GM21423 (cell line): ENCODE results near the gene FKBP7.
"Not testable (repeated sequence)": the region's sequence is repeated elsewhere in the genome, so short reads cannot be mapped to it uniquely, and the experiment has no call there.

Experiments
- ATAC-seq: cut with Tn5 transposase; IDR thresholded peaks from one replicate; pipeline ENCODE4 v1.9.1; 2021; ENCODE audit warnings: mild to moderate bottlenecking, moderate library complexity; ENCODE audit not compliant: unreplicated experiment

FKBP7 gene

GRCh38 chr2:178450524-178450773 is 28.0 kb downstream of the FKBP7 start:
- ATAC-seq = peak; percentile 51

- ATAC-seq = peak; percentile 7
These were observed 28.5 kb downstream of the FKBP7 start for GRCh38 chr2:178449700-178450523.

DNA sequence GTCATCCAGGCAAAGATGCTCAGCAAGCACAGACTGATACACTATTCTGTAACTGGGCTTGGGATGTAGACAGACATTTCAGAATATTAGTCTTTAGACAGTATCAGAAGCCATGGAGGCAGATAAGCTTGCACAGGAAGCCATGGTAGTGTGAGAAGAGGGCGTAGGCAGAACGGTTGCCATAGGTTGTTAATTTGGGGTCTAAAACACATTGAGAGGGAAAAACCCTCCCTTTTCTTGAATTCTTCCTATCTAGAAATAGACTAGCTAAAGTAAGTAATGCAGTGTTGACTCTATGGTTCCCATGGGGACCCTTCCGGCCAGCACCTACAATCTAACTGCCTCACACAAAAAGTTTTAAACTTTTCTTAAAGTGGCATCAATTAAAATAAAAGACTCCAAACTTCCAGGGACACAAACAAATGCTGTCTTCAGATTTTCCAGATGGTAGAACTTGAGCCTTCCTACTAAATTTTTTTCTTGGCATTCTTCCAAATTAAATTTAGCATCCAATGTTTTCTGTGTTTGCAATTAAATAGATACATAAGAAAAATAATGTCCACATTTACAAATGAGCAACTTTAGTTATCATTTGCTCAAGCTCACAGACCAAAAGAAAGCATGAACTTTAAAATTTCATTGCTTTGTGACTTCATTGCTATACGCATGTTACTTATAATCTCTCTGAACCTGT is 29.3 kb downstream of the FKBP7 start:
- ATAC-seq = no peak

DNA sequence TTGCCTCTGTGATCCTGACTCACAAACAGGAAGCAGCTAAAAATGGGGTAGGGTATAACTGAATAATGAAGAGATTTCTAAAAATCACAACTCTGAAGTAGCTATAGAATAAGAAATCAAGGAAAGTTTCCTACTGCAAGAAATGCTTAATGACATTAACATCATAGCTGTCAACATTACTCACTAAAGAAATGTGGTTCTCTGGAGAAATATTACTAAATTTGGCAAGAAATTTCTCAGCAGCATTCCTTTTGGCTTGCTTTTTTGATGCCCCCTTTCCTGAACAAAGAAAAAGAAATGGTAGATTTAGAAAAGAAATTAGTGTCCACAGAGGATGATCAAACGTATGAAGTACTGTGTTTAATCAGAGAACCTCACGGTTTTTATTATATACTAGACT is 37.0 kb downstream of the FKBP7 start:
- ATAC-seq = no peak

GRCh38 chr2:178436662-178437061 is 41.7 kb downstream of the FKBP7 start:
- ATAC-seq = no peak

- no peak for ATAC-seq
These were observed 49.1 kb downstream of the FKBP7 start for GRCh38 chr2:178429336-178429735.

GRCh38 chr2:178428396-178428806 is 50.0 kb downstream of the FKBP7 start:
- ATAC-seq = no peak

GRCh38 chr2:178427458-178427857 is 50.9 kb downstream of the FKBP7 start:
- no peak for ATAC-seq

- no peak for ATAC-seq
These were observed 52.0 kb downstream of the FKBP7 start for GRCh38 chr2:178426388-178426787.

GRCh38 chr2:178425255-178425827 is 53.1 kb downstream of the FKBP7 start:
- ATAC-seq = no peak

DNA sequence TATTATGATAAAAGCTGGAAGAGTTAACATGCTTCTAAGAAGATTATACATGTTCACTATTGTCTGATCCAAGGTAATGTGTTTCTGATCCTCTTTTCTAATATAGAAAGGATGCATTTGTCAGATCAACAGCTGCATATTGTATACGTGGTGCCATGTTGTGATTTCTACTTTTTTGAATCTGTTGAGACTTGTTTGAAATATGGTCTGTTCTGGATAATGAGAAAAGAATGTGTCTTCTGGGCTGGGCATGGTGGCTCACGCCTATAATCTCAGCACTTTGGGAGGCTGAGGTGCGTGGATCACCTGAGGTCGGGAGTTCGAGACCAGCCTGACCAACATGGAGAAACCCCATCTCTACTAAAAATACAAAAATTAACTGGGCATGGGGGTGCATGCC is 54.7 kb downstream of the FKBP7 start:
- ATAC-seq = not testable (repeated sequence)

GRCh38 chr2:178422097-178422496 is 56.3 kb downstream of the FKBP7 start:
- no peak for ATAC-seq

- no peak for ATAC-seq
These were observed 57.9 kb downstream of the FKBP7 start for GRCh38 chr2:178420463-178420999.

DNA sequence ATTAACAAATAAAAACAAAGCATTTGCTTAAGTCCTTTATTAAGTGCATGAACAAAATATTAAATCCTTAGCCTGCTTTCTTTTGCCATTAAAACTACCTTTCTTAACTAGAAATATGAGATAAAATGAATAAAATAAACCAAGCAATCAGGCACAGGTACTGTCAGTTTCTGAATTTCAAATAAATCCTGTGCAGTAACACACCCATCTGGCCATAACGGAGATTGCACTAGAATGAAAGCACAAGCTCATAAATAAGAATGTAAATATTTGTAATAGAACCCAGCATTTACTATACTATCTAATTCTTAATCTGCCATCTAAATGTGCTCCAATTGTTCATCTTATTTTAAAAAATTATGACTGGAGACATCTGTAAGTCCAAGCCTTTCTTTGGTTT is 59.3 kb downstream of the FKBP7 start:
- ATAC-seq = no peak

DNA sequence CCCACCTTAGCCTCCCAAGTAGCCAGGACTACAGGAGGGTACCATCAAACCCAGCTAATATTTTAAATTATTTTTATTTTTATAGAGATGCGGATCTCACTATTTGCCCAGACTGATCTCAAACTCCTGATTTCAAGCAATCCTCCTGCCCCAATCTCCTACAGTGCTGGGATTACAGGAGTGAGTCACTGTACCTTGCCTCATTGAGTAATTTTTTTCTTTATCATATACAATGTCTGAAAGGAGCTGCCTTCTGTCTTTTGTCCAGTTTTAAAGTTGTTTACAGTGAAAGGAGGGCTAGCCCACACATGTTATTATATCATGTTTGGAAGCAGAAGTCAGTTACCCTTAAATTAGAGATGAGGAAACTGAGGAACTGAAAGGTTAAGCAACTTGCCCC is 60.0 kb downstream of the FKBP7 start:
- no peak for ATAC-seq

GRCh38 chr2:178417916-178418315 is 60.5 kb downstream of the FKBP7 start:
- ATAC-seq = no peak

- ATAC-seq = no peak
These were observed 62.4 kb downstream of the FKBP7 start for GRCh38 chr2:178415979-178416378.

- ATAC-seq = peak; percentile 85
These were observed 63.8 kb downstream of the FKBP7 start for GRCh38 chr2:178414266-178415247.
